NCI-H187 treated with DMSO at 0.1 percent for 48 hours (cell line): ENCODE measurements around the gene ACE.

Experiments
- DNase-seq: peaks from one replicate; lab custom pipeline; 2025; lab: John Stamatoyannopoulos, UW

The ACE gene

DNA sequence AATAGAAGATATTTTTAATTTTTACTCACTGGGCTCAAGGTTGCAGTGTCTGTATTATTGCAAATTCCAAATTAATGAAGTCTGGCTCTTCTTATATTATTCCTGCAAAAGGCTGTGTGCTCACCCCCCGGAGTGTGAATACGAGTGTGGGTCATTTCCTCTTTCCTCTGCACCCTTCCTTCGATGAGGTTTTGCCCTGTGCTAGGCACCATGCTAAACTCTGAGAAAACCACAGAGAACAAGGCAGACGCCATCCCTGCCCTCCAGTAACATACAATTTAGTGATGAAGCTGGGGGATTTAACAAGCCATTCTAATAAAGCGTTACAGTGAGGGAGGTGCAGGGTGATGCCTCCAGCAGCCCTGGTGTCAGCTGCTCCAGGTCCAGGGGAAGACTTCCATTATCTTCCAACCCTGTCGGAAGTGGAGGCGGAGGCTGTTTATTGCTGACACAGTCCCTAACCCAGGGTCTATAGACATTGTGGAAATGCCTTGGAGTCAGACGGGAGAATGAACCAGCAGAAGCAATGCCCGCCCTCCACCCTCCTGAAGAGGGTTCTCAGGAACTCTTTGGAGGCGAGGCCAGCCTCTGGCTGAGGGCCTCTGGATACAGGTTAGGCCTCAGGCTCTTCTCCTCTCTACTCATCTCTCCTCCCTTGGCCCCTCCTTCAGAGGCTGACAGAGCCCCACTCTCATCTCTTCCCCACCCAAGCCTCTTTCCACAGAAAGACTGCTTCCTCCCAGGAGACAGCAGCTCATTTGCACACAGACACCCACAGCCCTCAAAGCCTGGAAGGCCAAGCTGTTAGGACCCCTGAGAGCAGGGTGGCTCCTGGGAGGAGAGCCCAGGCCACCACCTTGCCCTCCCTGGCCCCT lies 2.0 kb upstream of the ACE start:
- no peak for DNase-seq

DNA sequence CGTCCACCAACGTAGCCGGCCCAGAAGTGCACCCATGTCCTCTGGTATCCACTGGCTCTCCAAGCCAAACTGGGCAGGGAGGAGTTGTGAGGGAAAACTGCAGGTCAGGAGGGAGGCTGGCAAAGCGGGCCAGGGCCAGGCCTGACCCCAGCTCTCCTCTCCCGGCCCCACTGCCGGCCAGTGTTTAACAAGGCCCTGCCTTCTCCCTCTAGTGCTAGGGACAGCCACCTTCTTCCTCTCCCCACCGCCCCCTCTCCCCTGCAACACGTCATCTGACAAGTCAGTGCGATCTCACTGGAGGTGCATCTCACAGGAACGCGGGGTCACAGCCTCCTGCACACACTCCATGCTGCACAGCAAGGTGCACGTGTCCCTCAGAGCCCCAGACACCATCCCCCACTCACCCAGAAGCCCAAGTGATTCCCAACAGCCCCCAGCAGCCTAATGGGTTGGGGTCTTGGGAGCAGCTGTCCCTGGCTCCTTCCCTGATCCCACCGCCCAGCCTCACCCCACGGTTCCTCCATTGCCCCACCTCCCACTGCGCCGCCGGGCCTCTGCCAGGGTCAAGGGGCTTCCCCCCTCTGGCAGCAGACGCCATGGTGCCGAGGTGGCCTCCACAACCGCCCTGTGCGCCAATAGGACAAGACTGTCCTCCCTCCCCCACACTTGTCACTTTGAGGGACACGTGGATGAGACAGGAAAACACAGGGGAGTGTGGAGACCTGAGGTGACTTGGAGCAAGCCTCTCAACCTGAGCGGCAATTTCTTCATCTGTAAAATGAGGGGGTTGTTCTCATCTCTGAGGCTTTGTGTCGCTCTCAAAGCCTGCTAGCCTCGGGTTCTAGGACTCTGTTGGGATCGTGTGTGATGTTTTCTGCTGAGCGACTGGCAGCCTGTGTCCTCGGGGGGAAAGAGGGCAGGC lies 1.1 kb upstream of the ACE start:
- no peak for DNase-seq

DNA sequence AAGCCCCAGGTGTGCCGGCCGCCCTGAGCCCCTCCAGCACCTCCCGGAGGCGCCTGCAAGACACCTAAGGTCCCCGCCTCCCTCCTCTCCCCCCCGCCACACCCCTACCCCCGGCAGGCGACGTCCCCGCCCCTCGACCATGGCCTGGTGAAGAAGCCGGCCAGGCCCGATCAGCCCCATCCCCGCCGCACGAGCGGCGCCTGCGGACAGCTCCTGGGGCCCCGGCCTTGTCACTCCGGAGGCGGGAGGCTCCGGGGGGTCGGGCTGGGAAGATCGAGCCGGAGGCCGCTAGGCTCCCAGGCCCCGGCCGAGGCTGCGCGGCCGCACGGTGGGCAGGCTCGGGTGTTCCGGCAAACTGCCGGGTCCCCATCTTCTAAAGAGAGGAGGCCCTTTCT lies 405 bp upstream of the ACE start:
- DNase-seq, result no peak

DNA sequence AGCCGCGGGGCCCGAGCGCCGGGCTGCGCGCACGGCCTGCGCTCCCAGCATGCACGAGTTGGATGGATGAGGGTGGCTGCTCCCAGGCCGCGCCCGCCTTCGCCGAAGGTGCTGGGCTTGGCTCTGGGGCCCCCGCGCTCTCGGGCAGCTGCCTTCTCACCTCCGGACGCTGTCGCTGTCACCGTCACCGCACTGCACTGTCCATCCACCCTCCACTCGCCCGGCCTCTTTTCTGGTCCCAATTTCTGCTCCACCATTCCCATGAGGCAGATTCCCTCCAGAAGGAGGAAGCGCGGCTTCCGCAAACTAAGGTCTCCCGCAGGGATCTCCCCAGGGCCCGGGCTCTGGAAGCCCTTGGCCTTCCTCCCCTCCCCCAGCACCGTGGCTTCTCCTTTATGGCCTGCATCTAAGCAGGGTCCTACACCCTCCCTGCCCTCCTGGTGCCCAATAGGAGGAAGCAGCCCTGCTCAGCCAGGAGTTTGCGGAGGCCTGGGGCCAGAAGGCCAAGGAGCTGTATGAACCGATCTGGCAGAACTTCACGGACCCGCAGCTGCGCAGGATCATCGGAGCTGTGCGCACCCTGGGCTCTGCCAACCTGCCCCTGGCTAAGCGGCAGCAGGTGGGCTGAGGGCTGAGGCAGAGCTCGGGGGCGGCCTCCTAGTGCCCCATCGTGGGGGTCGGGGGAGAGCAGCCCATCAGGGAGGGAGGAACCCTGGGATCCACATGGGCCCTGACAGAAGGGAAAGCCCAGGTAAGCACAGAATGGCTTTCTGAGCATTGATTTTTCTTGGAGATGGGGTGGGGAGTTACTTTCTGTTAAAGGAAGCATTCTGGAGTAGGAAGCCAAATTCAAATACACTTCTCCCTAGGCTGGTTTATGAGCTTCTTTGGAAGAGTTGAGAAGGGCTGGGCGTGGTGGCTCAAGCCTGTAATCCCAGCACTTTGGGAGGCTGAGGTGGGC lies 899 bp downstream of the ACE start:
- no peak for DNase-seq

- peak; percentile 33 for DNase-seq
These were observed 2.1 kb downstream of the ACE start for GRCh38 chr17:63478814-63479494.

DNA sequence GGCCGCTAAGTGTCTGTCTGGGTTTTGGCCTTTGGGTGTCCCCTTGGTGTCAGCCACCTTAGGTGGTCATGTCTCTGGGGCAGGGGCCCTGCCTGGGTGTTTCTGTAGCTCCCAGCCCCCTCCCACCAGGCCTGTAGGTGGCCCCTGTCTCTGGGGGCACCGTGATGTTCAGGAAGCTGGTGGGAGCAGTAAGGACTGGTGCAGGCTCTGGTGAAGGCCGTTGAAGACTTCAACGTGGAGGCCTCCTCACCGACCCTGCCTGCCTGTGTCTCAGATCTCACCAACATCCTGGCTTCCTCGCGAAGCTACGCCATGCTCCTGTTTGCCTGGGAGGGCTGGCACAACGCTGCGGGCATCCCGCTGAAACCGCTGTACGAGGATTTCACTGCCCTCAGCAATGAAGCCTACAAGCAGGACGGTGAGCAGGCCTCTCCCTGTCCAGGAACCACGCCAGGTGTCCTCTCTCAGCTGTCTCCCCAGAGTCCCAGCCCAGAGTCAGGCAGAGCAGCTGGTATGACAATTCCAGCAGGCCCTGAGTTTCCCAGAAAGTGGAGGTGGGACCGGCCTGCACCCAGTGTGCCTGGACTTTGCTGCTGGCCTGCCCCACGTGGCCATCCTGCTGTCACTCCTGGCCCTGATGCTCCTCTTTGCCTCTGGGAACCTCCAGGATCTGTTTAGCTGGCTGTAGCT lies 2.8 kb downstream of the ACE start:
- no peak for DNase-seq

GRCh38 chr17:63480192-63480784 lies 3.4 kb downstream of the ACE start:
- DNase-seq, result no peak

GRCh38 chr17:63480826-63481487 lies 4.1 kb downstream of the ACE start:
- peak; percentile 42 for DNase-seq

DNA sequence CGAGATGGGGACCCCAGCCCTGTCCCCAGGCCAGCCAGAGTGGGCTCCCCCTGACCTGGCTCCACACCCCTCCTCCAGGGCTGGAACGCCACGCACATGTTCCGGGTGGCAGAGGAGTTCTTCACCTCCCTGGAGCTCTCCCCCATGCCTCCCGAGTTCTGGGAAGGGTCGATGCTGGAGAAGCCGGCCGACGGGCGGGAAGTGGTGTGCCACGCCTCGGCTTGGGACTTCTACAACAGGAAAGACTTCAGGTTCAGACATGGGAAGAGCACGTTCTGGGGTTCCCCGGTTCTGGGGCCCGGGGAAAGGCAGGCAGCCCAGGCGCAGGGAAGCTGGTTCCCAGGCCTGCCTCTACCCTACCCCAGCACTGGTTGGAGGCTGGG lies 4.6 kb downstream of the ACE start:
- no peak for DNase-seq

DNA sequence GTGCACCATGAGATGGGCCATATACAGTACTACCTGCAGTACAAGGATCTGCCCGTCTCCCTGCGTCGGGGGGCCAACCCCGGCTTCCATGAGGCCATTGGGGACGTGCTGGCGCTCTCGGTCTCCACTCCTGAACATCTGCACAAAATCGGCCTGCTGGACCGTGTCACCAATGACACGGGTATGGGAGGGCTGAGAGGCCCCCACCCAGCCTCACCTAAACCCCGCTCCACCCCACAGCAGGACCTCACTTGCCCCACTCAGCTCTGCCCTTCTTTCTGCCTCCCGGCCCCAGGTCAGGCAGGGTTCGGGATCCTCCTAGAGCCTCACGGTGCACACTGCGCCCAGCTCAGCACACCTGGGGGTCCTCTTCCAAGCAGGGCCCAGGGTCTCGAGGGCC lies 5.6 kb downstream of the ACE start:
- DNase-seq, result no peak

DNA sequence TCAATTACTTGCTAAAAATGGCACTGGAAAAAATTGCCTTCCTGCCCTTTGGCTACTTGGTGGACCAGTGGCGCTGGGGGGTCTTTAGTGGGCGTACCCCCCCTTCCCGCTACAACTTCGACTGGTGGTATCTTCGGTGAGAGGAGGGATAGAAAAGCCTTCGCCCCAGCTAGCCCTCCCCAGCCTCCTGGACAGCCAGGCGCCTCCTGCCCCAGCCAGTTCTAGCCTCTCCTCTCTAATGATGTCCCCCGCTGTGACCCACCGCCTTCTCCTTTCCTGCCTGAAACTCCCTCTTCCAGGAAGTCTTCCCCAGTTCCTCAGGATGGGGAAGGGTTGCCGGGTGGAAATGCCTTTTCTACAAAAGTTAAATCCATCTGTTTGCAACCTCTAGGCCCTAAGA lies 6.2 kb downstream of the ACE start:
- DNase-seq, result no peak

- DNase-seq, result no peak
These were observed 7.1 kb downstream of the ACE start for GRCh38 chr17:63483655-63484575.

GRCh38 chr17:63486317-63487013 lies 9.6 kb downstream of the ACE start:
- no peak for DNase-seq

- no peak for DNase-seq
These were observed 10.1 kb downstream of the ACE start for GRCh38 chr17:63487014-63487339.

- DNase-seq, result no peak
These were observed 12.0 kb downstream of the ACE start for GRCh38 chr17:63488851-63489250.

DNA sequence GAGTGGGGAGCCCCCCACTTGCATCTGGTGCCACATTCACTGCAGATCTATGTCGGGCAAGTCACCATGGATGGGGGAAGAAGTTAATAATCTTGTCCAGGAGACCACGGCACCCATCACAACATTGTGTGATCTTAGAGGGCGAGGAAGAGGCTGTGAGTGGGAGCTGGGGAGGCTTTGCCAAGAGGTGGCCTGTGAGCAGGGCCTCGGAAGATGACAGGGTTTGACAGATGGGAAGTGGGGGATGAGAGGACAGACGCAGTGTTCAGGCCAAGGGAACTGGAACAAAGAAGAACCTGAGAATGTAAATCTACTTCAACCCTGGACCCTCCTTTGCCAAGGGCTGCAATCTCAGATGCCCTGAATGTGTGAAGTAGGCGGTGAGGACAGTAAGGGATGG lies 12.4 kb downstream of the ACE start:
- no peak for DNase-seq

DNA sequence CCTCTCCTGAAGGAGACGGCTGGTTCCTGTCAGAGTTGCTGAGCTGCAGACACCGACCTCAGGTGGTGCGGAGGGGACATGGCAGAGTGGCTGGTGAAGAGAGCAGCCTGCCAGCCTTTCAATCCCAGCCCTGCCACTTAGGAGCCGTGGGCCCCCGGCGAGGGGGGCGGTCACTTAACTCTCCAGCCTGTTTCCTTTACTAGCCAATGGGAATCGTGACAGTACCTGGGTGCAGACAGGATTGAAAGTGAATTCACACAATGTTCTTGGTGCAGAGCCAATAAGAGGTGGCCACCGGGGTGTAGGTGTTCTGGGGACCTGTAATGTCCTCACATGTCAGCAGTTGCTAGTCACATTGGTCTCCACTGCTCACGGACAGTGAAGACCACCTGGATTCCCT lies 13.5 kb downstream of the ACE start:
- no peak for DNase-seq

GRCh38 chr17:63490858-63491400 lies 14.1 kb downstream of the ACE start:
- no peak for DNase-seq
